ENCODE measurements around the gene CARD11.
A peak's percentile ranks its signal among the peaks of the same experiment; 100 is the strongest.

Gene CARD11

DNA sequence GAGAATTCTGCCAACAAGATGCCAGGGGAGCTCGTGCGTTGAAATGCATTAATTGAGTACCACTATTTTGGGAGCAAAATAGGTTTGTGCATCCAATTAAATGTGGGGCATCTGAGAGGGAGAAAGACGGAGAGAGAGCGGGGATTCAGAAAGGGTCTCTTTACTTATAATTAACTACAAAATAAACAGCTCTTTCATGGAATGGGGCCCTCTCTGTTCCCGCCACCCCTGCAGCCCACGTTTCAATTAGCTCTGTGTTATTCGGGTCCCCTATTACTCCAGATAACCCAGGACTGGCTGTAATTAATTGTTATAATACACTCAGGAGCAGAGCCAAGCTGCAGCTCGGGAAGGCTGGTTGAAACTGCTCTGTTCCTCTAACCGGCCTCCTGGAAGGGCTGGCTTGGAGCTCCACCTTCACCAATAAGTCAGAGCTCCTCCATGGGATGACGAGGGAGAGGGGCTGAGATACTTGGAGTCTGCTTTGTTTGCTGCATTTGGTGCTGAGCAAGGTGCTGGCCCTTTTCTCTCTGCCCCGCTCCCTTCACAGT is 67.8 kb downstream of the CARD11 start:
- Mint-ChIP-seq H3K4me1 (ENCODE audit: low read depth) (peaks cover 49% of the 10 kb centered on the region), H3K4me3 (no peak overlapping the region), H3K36me3 (ENCODE audit: low read depth) (peaks cover 31% of the 10 kb centered on the region)

DNA sequence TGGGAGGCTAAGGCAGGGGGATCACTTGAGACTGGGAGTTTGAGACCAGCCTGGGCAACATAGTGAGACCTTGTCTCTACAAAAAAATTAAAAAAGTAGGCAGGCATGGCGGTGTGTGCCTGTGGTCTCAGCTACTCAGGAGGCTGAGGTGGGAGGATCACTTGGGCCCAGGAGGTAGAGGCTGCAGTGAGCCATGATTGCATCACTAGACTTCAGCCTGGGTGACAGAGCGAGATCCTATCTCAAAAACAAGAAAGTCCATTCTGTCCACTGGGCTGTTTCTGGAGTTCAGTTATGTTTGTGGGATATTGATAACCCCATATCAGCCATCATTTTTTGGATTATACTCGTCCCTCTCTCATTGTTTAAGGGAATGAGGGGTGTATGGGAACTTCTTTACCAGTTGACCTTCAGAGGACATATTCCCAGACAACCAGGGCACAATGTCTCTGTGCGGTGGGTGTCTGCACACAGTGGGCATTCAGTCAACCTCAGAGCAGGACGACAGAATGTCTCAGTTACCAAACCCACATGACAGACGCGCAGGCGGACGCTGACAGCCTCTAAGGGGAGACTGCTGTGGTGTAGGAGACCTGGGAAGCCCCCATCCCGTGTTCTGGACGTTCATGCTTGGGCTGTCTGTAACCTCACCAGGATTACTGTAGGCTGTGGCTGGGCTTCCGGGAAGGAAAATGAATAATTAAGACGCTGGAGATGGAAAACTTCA is 69.4 kb downstream of the CARD11 start:
- no peak overlapping the region for H3K4me3 Mint-ChIP-seq
- peaks cover 29% of the 10 kb centered on the region for H3K36me3 Mint-ChIP-seq (ENCODE audit: low read depth)
- no peaks in the 10 kb centered on the region for H3K27me3 Mint-ChIP-seq (ENCODE audit: low read depth)
- no peaks in the 10 kb centered on the region for H3K9me3 Mint-ChIP-seq
- peaks cover 37% of the 10 kb centered on the region for H3K4me1 Mint-ChIP-seq (ENCODE audit: low read depth)
- no peak overlapping the region for H3K27ac Mint-ChIP-seq

More for the DNA sequence above, 67.8 kb downstream of the CARD11 start:
- H3K9me3 Mint-ChIP-seq, result no peaks in the 10 kb centered on the region
- peak overlapping the region; percentile 70 for H3K27ac Mint-ChIP-seq
- no peaks in the 10 kb centered on the region for H3K27me3 Mint-ChIP-seq (ENCODE audit: low read depth)

DNA sequence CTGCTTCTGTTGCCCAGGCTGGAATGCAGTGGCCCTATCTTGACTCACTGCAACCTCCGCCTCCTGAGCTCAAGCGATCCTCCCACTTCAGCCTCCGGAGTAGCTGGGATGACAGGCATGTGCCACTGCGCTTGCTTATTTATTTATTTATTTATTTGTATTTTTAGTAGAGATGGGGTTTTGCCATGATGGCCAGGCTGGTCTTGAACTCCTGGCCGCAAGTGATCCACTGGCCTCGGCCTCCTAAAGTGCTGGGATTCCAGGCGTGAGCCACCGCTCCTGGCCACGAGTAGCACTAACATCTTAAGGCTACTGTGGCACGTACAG is 70.9 kb downstream of the CARD11 start:
- Mint-ChIP-seq H3K9me3 (no peaks in the 10 kb centered on the region), H3K27me3 (ENCODE audit: low read depth) (no peaks in the 10 kb centered on the region), H3K4me3 (peak overlapping the region; percentile 19), H3K36me3 (ENCODE audit: low read depth) (peaks cover 22% of the 10 kb centered on the region), H3K27ac (peak overlapping the region; percentile 27), H3K4me1 (ENCODE audit: low read depth) (peaks cover 25% of the 10 kb centered on the region)

DNA sequence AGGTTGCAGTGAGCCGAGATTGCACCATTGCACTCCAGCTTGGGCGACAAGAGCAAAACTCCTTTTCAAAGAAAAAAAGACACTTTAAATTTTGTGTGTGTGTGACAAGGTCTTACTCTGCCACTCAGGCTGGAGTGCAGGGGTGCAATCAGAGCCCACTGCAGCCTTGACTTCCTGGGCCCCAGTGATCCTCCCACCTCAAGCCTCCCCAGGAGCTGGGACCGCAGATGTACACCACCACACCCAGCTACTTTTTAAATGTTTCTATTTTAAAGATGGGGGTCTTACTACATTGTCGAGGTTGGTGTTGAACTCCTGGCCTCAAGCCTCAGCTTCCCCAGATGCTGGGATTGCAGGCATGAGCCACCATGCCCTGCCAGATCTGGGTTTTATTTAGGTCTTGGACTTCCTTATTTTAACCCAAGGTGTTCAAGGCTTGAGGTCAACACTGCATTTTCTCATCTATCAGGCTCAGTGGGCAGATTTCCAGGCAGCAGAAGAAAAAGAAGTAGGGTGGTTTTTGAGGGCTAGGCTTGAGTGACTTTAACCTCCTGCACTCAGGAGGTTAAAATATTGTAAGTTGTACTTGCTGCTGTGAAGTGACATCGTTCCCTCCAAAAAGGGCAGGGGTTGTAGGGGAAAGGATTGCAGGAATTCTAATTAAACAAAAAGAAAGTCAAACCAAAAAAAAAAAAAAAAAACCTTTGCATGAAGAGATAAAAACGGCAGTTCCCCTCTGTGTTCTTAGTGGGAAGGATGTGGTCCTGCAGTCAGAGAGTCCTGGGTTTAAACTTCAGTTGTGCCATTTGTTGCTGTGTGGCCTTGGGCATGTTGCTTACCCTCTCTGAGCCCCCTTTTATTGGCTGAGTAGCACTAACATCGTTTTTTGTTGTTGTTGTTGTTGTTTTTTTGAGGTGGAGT is 71.5 kb downstream of the CARD11 start:
- Mint-ChIP-seq H3K4me1 (ENCODE audit: low read depth) (peaks cover 23% of the 10 kb centered on the region), H3K27me3 (ENCODE audit: low read depth) (no peaks in the 10 kb centered on the region), H3K4me3 (peak overlapping the region; percentile 21), H3K36me3 (ENCODE audit: low read depth) (peaks cover 27% of the 10 kb centered on the region), H3K9me3 (no peaks in the 10 kb centered on the region), H3K27ac (peak overlapping the region; percentile 27)

DNA sequence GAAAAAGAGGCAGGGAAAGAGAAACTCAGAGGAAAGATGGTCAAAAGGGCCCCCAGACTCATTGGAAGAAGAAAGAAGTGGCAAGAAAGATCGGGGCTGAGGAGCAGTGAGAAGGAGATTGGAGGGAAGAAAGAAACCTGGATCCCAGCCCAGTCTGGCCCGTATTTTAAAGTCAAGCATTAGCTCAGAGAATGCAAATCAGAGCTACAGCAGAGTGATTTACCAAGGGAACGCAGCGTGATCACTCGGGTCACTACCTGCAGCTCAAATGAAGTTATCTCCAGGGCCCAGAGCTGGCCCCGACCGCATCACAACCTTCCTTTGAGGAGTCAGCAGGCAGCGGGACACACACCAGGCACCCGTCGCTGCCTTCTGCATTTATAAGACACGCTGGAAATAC is 72.8 kb downstream of the CARD11 start:
- Mint-ChIP-seq H3K4me1 (ENCODE audit: low read depth) (peaks cover 25% of the 10 kb centered on the region), H3K27me3 (ENCODE audit: low read depth) (no peaks in the 10 kb centered on the region), H3K9me3 (peaks cover 11% of the 10 kb centered on the region), H3K27ac (no peak overlapping the region), H3K4me3 (no peak overlapping the region), H3K36me3 (ENCODE audit: low read depth) (peaks cover 39% of the 10 kb centered on the region)

DNA sequence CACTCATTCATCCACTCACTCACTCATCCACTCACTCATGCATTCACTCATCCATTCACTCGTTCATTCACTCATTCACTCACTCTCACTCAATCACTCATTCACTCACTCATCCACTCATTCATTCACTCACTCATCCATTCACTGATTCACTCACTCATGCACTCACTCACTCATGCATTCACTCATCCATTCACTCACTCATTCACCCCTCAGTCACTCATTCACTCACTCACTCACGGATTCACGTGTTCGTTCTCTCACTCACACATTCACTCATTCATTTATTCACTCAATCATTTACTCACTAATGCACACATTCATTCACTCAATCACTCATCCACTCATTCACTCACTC is 73.4 kb downstream of the CARD11 start:
- peaks cover 25% of the 10 kb centered on the region for H3K4me1 Mint-ChIP-seq (ENCODE audit: low read depth)
- H3K4me3 Mint-ChIP-seq, result no peak overlapping the region
- H3K36me3 Mint-ChIP-seq (ENCODE audit: low read depth), result peaks cover 42% of the 10 kb centered on the region
- no peaks in the 10 kb centered on the region for H3K27me3 Mint-ChIP-seq (ENCODE audit: low read depth)
- H3K27ac Mint-ChIP-seq, result no peak overlapping the region
- peaks cover 17% of the 10 kb centered on the region for H3K9me3 Mint-ChIP-seq

DNA sequence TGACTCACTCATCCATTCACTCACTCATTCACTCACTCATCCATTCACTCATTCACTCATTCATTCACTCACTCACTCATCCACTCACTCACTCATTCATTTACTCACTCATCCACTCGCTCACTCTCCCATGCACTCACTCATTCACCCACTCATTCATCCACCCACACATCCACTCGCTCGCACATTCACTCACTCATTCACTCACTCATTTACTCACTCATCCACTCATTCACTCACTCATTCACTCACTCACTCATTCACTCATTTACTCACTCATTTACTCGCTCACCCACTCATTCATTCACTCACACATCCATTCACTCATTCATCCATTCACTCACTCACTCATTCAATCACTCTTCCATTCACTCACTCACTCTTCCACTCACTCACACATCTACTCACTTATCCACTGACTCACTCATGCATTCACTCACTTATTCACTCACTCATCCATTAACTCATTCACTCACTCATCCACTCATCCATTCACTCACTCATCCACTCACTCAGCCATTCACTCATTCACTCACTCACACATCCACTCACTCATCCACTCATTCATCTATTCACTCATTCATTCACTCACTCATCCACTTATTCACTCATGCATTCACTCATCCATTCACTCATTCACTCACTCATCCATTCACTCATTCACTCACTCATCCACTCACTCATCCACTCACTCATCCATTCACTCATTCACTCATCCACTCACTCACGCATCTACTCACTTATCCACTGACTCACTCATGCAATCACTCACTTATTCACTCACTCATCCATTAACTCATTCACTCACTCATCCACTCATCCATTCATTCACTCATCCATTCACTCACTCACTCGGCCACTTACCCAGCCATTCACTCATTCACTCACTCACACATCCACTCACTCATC is 74.0 kb downstream of the CARD11 start:
- no peaks in the 10 kb centered on the region for H3K27me3 Mint-ChIP-seq (ENCODE audit: low read depth)
- no peak overlapping the region for H3K4me3 Mint-ChIP-seq
- H3K4me1 Mint-ChIP-seq (ENCODE audit: low read depth), result peaks cover 27% of the 10 kb centered on the region
- peaks cover 18% of the 10 kb centered on the region for H3K9me3 Mint-ChIP-seq
- no peak overlapping the region for H3K27ac Mint-ChIP-seq
- peaks cover 45% of the 10 kb centered on the region for H3K36me3 Mint-ChIP-seq (ENCODE audit: low read depth)

DNA sequence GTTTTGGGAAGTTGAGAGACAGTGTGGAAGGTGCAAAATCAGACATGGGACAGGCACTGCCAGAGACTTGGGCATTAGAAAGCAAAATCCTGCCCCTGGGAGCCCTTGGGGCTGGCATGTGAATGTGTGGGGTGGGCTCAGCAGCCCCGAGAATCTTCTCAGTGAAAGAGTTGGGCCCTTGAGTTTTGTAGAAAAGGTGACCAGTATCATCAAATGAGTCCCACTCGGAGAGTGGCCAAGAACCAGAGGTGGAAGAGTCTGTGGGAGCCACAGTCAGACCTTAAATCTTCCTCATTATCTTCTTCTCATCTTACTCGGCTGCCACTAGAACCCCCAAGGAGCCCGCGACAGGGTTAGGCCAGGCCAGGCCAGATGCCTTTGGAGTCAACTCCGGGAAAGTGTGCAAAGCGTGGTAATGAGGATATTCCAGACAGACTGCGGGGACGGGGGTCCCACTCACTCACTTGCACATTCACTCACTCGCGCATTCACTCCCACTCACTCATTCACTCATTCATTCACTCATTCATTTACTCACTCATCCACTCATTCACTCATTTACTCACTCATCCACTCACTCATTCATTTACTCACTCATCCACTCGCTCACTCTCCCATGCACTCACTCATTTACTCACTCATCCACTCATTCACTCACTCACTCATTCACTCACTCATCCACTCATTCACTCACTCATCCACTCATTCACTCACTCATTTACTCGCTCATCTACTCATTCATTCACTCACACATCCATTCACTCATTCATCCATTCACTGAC is 74.9 kb downstream of the CARD11 start:
- Mint-ChIP-seq H3K36me3 (ENCODE audit: low read depth) (peaks cover 47% of the 10 kb centered on the region), H3K9me3 (peaks cover 23% of the 10 kb centered on the region), H3K4me1 (ENCODE audit: low read depth) (peaks cover 27% of the 10 kb centered on the region), H3K27ac (no peak overlapping the region), H3K4me3 (no peak overlapping the region), H3K27me3 (ENCODE audit: low read depth) (no peaks in the 10 kb centered on the region)

DNA sequence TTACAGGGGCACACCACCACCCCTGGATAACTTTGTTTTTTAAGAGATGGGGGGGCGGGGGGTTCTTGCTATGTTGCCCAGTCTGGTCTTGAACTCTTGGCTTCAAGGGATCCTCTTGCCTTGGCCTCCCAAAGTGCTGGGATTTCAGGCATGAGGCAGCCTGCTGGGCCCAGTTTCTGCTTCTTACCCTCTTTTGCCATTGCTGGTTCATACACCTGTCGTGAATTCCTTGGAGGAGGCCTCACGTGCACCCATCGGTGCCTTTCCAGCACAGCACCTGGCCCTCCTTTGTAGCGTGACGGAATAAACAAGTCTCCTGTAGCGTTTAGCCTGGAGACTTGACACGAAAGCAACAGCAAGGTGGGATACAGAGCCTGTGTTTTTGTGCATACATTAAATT is 75.5 kb downstream of the CARD11 start:
- Mint-ChIP-seq H3K27me3 (ENCODE audit: low read depth) (no peaks in the 10 kb centered on the region), H3K27ac (no peak overlapping the region), H3K9me3 (peaks cover 23% of the 10 kb centered on the region), H3K36me3 (ENCODE audit: low read depth) (peaks cover 43% of the 10 kb centered on the region), H3K4me1 (ENCODE audit: low read depth) (peaks cover 24% of the 10 kb centered on the region), H3K4me3 (no peak overlapping the region)

DNA sequence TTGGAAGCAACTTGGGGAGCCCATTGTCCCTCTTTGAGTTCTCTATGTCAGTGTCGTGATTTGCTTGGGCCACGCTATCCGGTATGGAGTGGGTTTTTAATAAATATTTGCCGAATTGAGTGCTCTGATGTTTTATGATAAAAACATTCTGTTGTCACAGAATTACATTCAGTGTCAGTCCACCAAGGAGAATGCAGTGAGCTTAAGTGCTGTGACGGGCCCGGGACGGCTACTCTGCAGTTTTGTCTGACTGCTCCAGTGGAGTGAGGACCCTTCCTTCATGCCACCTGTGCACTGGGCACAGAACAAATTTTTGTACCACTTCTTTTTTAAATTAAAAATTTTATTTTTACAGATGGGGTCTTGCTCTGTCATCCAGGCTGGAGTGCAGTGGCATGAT is 76.0 kb downstream of the CARD11 start:
- Mint-ChIP-seq H3K27ac (no peak overlapping the region), H3K9me3 (peaks cover 23% of the 10 kb centered on the region), H3K36me3 (ENCODE audit: low read depth) (peaks cover 44% of the 10 kb centered on the region), H3K27me3 (ENCODE audit: low read depth) (no peaks in the 10 kb centered on the region), H3K4me1 (ENCODE audit: low read depth) (peaks cover 25% of the 10 kb centered on the region), H3K4me3 (no peak overlapping the region)

DNA sequence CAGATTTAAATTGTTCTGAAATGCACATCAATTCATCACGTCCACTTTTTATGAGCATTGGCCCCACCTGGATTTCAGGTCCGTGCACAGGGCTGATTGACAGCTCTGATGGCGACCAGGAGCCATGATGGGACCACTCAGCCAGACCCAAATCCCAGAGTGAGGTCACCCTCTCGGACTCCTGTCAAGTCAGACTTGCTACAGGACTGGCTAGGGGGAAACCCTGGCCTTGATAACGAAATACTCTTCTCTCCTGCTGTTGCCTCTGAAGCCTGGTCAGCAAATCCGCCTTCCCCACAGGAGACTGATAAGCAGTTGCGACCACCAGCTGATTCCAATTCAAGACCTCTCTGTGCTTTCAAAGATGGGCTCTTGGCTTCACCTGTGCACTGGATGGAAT is 76.4 kb downstream of the CARD11 start:
- H3K27ac Mint-ChIP-seq, result no peak overlapping the region
- peaks cover 23% of the 10 kb centered on the region for H3K9me3 Mint-ChIP-seq
- peaks cover 24% of the 10 kb centered on the region for H3K4me1 Mint-ChIP-seq (ENCODE audit: low read depth)
- no peaks in the 10 kb centered on the region for H3K27me3 Mint-ChIP-seq (ENCODE audit: low read depth)
- no peak overlapping the region for H3K4me3 Mint-ChIP-seq
- H3K36me3 Mint-ChIP-seq (ENCODE audit: low read depth), result peaks cover 46% of the 10 kb centered on the region

DNA sequence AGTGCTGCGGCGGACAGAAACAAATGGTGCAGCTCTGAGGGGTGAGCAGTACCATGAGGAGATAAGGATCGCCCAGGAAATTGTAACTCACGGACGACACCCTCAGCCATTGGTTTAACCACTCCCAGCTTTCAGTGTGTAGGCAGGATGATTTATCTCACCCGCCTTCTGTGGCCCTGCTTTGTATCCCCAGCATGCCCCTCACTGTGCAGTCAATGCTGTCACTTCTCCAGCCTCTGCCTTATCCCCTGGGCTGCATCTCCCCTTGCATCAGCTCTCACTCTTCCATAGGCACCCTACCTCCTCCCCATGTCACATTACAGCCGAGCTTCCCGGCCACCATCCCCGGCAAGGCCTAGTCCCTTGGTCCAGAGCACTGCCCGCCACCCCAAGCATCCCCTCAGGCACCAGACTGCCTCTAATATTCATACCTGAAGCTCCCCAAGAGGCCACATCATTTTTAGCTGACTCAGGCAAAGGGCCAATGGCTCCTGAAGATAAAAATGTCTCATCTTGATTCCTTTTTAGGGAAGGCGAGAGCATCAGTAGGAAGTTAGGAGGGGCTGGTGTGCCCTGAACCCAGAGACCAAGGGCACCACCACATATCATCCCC is 77.1 kb downstream of the CARD11 start:
- Mint-ChIP-seq H3K36me3 (ENCODE audit: low read depth) (peaks cover 47% of the 10 kb centered on the region), H3K27ac (no peak overlapping the region), H3K27me3 (ENCODE audit: low read depth) (no peaks in the 10 kb centered on the region), H3K4me3 (no peak overlapping the region), H3K9me3 (peaks cover 23% of the 10 kb centered on the region), H3K4me1 (ENCODE audit: low read depth) (peaks cover 28% of the 10 kb centered on the region)

DNA sequence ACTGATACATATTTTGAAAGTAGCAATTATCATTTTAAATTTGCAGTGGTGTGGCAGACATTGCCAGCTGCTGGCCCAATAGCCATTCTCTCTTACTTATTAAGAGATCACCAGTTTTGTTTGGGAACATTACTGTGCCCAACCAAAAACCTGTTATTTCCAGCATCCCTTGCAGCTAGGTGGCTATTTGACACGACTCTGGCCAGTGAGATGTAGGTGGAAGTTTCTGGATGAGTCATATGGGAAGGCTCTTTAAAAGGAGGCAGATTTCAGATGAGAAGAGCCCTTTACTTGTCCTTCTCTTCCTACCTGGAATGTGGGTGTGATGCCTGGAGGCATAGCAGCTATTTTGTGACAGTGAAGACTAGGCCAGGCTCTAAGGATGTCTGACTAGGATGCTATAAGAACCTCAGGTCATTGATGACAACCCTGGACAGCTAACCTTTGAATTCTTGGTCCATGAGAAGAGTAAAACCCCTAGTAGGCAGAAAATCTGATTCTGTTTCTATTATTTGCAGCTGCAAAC is 77.9 kb downstream of the CARD11 start:
- H3K4me3 Mint-ChIP-seq, result no peak overlapping the region
- peaks cover 51% of the 10 kb centered on the region for H3K36me3 Mint-ChIP-seq (ENCODE audit: low read depth)
- no peaks in the 10 kb centered on the region for H3K27me3 Mint-ChIP-seq (ENCODE audit: low read depth)
- peaks cover 23% of the 10 kb centered on the region for H3K9me3 Mint-ChIP-seq
- H3K4me1 Mint-ChIP-seq (ENCODE audit: low read depth), result peaks cover 26% of the 10 kb centered on the region
- H3K27ac Mint-ChIP-seq, result no peak overlapping the region

Data from T-helper 1 cell treated with Interleukin-12 subunit alpha and Interleukin-12 subunit beta and Interleukin-4 antibody, amounts not matched to agents 30 μg/mL and 1 μg/mL, for 36 hours (primary cell).